Fibroblast of lung (primary cell): ENCODE results near the gene CCDC144A. TPM values are rescaled to one million over a fixed set of nuclear protein-coding genes. Genes with fewer than 3 reads are reported as not detected.
"Not testable (repeated sequence)": the region's sequence is repeated elsewhere in the genome, so short reads cannot be mapped to it uniquely, and the experiment has no call there.

Experiments used
- DNase-seq, 2 donors: peaks; one replicate each; pipeline versions ENCODE4 v3.0.0 to v3.0.0-alpha.2; 2010; ENCODE audit warnings: low read depth in 2 of 2
- H2AFZ ChIP-seq: 2 replicates; pipeline ENCODE4 v1.5.1; 2012; ENCODE audit warnings: low read length, control low read depth, inconsistent platforms
- H3K27ac ChIP-seq: 2 replicates; pipeline ENCODE4 v1.5.1; 2011; ENCODE audit warnings: low read length, control low read depth; ENCODE audit not compliant: insufficient read depth
- H3K27me3 ChIP-seq: 2 replicates; pipeline ENCODE4 v1.5.1; 2011; ENCODE audit warnings: mild to moderate bottlenecking, low read length; ENCODE audit not compliant: control insufficient read depth, insufficient read depth
- H3K36me3 ChIP-seq: 2 replicates; pipeline ENCODE4 v1.5.1; 2011; ENCODE audit warnings: low read length; ENCODE audit not compliant: control insufficient read depth, insufficient read depth
- H3K4me1 ChIP-seq: 2 replicates; pipeline ENCODE4 v1.5.1; 2011; ENCODE audit warnings: low read length; ENCODE audit not compliant: control insufficient read depth, insufficient read depth; ENCODE audit errors: extremely low read depth
- H3K4me2 ChIP-seq: 2 replicates; pipeline ENCODE4 v1.5.1; 2011; ENCODE audit warnings: low read length, control low read depth; ENCODE audit not compliant: insufficient read depth; ENCODE audit errors: extremely low read depth
- H3K4me3 ChIP-seq, 4 experiments: fragments of 200-600 bp in 1 of 4; sonication (generic) in 1 of 4; replicated peaks in 1 of 4; 2 replicates each; pipeline ENCODE4 v1.5.1; 2011 to 2016; ENCODE audit warnings: low read length in 4 of 4, low read depth in 3 of 4, mild to moderate bottlenecking in 3 of 4, control low read depth in 2 of 4, inconsistent platforms in 1 of 4, mixed read lengths in 1 of 4; ENCODE audit not compliant: insufficient read depth in 1 of 4; ENCODE audit errors: control extremely low read depth in 1 of 4
- H3K79me2 ChIP-seq: 2 replicates; pipeline ENCODE4 v1.5.1; 2012; ENCODE audit warnings: mild to moderate bottlenecking, low read length, inconsistent platforms; ENCODE audit not compliant: control insufficient read depth, insufficient read depth
- H3K9ac ChIP-seq: 2 replicates; pipeline ENCODE4 v1.5.1; 2011; ENCODE audit warnings: mild to moderate bottlenecking, low read length, control low read depth; ENCODE audit not compliant: insufficient read depth
- H3K9me3 ChIP-seq: 2 replicates; pipeline ENCODE4 v1.5.1; 2012; ENCODE audit warnings: low read depth, low read length; ENCODE audit not compliant: control insufficient read depth, insufficient read depth
- H4K20me1 ChIP-seq: 2 replicates; pipeline ENCODE4 v1.5.1; 2011; ENCODE audit warnings: low read length; ENCODE audit not compliant: control insufficient read depth, insufficient read depth; ENCODE audit errors: extremely low read depth
- EZH2 ChIP-seq: IDR thresholded peaks from 2 replicates; pipeline ENCODE4 v1.5.1; 2012; ENCODE audit warnings: low read length, control low read depth, mild to moderate bottlenecking; ENCODE audit errors: missing control alignments
- polyA plus RNA-seq, 2 donors: library from polyadenylated mRNA; depleted of rRNA in 1 of 2; stranded (reverse) in 1 of 2; unstranded in 1 of 2; fragments of >200 nt; gene quantifications; 2 replicates each; pipeline ENCODE4 v1.2.1, GENCODE V29; 2011 to 2012; ENCODE audit warnings: missing spikeins in 1 of 2
- total RNA-seq: library from RNA; depleted of rRNA; stranded (reverse); fragments of >200 nt; gene quantifications from 2 replicates; pipeline ENCODE4 v1.2.1, GENCODE V29; 2014
- TF ChIP-seq, protein P1 (sequence below), 2 donors: IDR thresholded peaks in 1 of 2; conservative IDR thresholded peaks in 1 of 2; 1 replicate in 1 of 2; 2 replicates in 1 of 2; pipeline ENCODE4 v1.5.1; 2011 to 2012; ENCODE audit warnings: low read length in 2 of 2, control low read depth in 1 of 2, inconsistent platforms in 1 of 2, low read depth in 1 of 2, mild to moderate bottlenecking in 1 of 2

Gene CCDC144A
- total and polyA plus RNA-seq, 2 donors (not counting 1 experiment from before 2014, with no cell fraction given): 2.5 to 11.7 TPM

DNA sequence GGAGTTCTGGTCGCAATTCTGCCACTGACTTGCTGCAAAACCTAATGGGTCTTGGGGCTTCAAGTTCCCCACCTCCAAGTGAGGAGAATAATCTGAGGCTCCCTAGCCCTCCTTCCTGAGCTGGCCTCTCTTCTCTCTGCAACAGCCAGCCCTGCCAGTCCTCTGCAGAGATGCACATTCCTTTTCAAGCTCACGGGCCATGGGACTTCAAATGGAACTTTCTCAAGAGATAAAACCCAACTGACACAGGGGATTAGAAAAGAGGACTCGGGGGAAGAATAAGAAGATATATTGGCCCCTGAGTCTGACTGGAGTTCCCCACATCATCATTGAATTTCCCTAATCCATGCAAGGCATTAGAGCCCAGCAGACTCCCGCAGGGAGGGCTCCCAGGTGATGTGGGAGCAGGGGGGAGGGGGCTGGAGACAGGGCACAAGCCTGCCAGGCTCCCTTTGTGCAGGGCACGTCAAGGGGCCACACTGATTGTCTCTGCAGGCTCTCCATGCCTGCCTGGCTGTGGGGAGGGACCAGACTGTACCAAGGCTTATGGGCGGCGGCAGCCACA is 131.0 kb downstream of the CCDC144A start:
- no peak for TF ChIP-seq EZH2
- TF ChIP-seq, protein P1, sequence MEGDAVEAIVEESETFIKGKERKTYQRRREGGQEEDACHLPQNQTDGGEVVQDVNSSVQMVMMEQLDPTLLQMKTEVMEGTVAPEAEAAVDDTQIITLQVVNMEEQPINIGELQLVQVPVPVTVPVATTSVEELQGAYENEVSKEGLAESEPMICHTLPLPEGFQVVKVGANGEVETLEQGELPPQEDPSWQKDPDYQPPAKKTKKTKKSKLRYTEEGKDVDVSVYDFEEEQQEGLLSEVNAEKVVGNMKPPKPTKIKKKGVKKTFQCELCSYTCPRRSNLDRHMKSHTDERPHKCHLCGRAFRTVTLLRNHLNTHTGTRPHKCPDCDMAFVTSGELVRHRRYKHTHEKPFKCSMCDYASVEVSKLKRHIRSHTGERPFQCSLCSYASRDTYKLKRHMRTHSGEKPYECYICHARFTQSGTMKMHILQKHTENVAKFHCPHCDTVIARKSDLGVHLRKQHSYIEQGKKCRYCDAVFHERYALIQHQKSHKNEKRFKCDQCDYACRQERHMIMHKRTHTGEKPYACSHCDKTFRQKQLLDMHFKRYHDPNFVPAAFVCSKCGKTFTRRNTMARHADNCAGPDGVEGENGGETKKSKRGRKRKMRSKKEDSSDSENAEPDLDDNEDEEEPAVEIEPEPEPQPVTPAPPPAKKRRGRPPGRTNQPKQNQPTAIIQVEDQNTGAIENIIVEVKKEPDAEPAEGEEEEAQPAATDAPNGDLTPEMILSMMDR (conservative IDR thresholded peaks at IDR 0.05 in 1 of 2, IDR thresholded peaks at IDR 0.05 in 1 of 2; ENCODE audit: low read depth in 1 of 2, low read length in 2 of 2): no peak
- Histone ChIP-seq H3K4me1 (no peaks in the 10 kb centered on the region), H3K36me3 (no peaks in the 10 kb centered on the region), H3K79me2 (no peaks in the 10 kb centered on the region), H2AFZ (no peak overlapping the region), H3K9me3 (no peaks in the 10 kb centered on the region), H3K27ac (no peak overlapping the region), H3K9ac (no peak overlapping the region), H3K4me2 (no peak overlapping the region), H3K27me3 (no peaks in the 10 kb centered on the region), H3K4me3 (no peak overlapping the region), H4K20me1 (no peaks in the 10 kb centered on the region)
- no peak for DNase-seq

DNA sequence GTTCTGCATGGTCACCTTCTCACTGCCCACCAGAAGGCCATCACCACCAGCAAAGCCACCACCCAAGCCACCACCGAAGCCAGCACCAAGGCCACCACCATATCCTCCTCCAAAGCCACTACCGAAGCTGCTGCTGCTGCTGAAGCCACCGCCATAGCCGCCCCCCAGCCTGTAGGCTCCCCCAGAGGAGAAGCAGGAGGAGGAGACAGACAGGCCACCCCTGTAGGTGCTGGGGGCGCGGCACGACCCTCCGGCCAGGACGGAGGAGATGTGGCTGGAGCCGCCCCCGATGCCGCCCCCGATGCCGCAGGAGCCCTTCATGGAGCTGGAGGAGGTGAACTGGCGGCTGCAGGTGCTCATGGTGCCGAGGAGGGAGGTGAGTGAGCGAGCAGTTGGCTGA is 132.1 kb downstream of the CCDC144A start:
- not testable (repeated sequence) for DNase-seq, H3K4me2 ChIP-seq, H3K79me2 ChIP-seq, H3K27me3 ChIP-seq, H3K9me3 ChIP-seq, H2AFZ ChIP-seq, H3K36me3 ChIP-seq, H3K4me1 ChIP-seq, H3K4me3 ChIP-seq, H3K9ac ChIP-seq, H3K27ac ChIP-seq, H4K20me1 ChIP-seq

DNA sequence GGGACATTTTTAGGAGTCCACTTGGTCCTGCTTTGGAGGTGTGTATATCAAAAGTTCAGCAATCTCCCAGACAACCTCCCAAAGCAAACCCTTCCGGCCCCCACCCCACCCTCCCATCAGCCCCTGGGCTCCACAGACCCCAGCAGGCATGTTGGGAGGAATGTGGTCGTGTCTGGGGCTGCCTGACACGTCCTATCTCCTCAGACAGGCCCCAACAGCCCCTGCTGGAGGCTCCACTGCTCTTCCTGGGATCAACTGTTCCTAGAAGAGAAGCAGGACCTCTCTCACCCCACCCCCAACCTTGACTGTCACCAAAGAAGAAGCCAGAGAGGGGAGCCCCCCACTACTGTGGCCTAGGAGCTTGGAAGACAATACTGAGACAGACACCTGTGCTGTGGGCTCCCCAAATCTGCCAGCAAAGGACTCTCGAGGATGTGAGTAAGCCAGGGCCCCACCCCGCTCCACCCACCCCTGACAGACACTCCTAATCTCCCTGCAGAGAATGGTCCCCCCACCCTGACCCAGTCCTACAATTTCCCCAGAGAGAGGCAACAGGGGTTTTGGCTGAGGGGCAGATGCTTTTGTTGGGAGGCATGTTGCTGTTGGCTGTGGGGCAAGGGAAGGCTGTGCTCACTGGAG is 133.8 kb downstream of the CCDC144A start:
- not testable (repeated sequence) for H3K4me3 ChIP-seq, H3K9ac ChIP-seq, H3K4me2 ChIP-seq, H3K27ac ChIP-seq, H3K9me3 ChIP-seq, H3K4me1 ChIP-seq, H3K27me3 ChIP-seq, H3K79me2 ChIP-seq, DNase-seq, H4K20me1 ChIP-seq, H2AFZ ChIP-seq, H3K36me3 ChIP-seq

Other genes starting within 250 kb of the CCDC144A start
- 2.1 and 3.1 TPM in 2 replicates for gene LRRC75A, start 198.0 kb upstream of the CCDC144A start, total RNA-seq
- gene LRRC75A, start 198.0 kb upstream of the CCDC144A start, polyA plus RNA-seq: 0.64 and 1.7 TPM in 2 replicates
- gene ZNF287, start 121.0 kb upstream of the CCDC144A start, total RNA-seq: 5.4 and 6.6 TPM in 2 replicates
- gene ZNF287, start 121.0 kb upstream of the CCDC144A start, polyA plus RNA-seq: 5.5 and 6.7 TPM in 2 replicates
- gene ZNF624, start 36.4 kb upstream of the CCDC144A start, total RNA-seq: 6.2 and 7.6 TPM in 2 replicates
- 1.5 and 3.0 TPM in 2 replicates for gene ZNF624, start 36.4 kb upstream of the CCDC144A start, polyA plus RNA-seq